GM18519 (cell line): ENCODE measurements around the gene OR1Q1.
"Not testable (repeated sequence)": the region's sequence is repeated elsewhere in the genome, so short reads cannot be mapped to it uniquely, and the experiment has no call there.

ENCODE experiments used
- ATAC-seq: cut with Tn5 transposase; IDR thresholded peaks from one replicate; pipeline ENCODE4 v1.9.1; 2021; ENCODE audit warnings: mild to moderate bottlenecking, moderate library complexity; ENCODE audit not compliant: unreplicated experiment, low FRiP score

Gene OR1Q1, protein sequence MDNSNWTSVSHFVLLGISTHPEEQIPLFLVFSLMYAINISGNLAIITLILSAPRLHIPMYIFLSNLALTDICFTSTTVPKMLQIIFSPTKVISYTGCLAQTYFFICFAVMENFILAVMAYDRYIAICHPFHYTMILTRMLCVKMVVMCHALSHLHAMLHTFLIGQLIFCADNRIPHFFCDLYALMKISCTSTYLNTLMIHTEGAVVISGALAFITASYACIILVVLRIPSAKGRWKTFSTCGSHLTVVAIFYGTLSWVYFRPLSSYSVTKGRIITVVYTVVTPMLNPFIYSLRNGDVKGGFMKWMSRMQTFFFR

DNA sequence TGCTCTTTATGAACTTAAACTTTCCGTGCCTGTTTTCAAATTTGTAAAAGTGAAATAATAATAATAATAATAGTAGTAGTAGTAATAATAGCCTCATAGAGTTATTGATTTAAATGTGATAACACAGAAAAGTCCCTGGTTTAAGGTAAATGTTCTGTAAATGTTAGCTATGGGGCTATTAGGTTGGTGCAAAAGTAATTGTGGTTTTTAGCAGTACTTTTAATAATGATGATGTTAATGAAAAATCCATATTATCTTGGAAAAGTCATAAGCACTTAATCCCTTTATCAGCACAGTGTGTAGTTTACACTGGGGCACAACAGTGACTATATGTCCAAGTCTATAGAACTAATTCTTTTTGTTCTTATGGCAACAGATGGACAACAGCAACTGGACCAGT is at the start of gene OR1Q1:
TSS of gene OR1Q1 (plus strand) at position 377 of the 400 bp plus-strand sequence. CDS start at position 377, 0 bp downstream.
- no peak for ATAC-seq

DNA sequence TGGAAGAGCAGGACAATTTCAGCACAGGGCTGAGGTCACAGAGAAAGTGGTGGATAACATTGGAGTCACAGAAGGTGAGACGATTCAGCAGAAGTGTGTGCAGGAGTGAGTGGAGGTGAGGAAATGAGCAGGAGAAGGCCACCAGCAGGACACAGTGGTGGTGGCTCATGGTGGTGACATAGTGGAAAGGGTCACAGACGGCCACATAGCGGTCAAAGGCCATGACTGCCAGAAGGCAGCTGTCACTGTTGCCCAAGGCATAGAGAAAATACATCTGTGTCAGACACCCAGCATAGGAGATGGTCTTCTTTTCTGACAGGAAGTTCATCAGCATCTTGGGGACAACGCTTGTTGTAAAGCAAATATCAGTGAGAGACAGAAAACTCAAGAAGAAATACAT is 46.6 kb upstream of the OR1Q1 start:
- no peak for ATAC-seq

DNA sequence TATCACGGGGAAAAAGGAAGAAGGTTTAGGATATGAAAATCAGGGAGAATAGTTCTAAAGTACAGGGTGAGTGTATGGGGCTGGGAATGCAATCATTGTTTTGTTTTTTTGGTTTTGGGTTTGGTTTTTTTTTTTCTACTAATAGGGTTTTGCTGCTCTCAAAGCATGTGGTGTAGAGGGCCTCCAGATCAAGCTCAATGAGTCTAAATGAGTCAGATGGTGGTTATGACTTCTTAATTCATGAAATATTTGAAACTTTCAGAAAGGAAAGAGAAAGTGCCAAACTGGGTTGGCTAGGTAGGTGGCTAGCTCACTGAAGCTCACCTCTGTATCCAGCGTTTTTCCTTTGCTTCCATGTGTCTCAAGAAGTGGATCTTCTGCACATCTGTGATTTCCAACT is 42.1 kb upstream of the OR1Q1 start:
- no peak for ATAC-seq

DNA sequence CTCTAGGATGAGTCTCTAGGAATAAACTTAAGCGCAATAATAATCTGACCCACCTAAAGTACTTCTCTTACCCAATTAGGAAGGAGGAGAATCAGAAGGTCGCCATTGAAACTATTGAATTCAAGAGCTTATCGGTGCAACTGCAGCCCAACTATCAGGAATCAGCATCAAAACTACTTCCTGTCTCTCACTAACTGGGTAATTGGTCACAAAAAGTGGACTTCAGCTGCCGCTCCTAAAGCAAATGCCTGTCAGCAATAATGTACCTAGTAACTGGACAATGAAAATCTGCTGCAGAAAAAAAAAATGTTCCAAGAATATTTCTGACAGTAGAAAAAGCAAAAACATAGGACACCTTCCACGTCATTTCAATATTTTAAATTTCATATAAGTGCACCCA is 34.7 kb upstream of the OR1Q1 start:
- ATAC-seq: no peak

GRCh38 chr9:122580360-122580759 is 34.2 kb upstream of the OR1Q1 start:
- no peak for ATAC-seq

DNA sequence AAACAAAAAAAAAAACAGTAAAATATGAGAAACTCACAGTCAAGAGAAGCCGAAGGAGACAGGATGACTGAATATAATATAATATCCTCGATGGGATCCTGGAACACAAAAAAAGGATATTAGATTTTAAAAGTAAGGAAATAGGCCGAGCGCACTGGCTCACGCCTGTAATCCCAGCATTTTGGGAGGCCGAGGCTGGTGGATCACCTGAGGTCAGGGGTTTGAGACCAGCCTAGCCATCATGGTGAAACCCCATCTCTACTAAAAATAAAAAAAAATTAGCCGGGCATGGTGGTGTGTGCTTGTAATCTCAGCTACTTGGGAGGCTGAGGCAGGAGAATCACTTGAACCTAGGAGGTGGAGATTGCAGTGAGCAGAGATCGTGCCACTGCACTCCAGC is 31.3 kb upstream of the OR1Q1 start, which contains the start of gene OR1L8:
TSS of gene OR1L8 (minus strand) at position 101 of the 400 bp plus-strand sequence. CDS start 14,907 bp downstream, outside the sequence.
- ATAC-seq: not testable (repeated sequence)

DNA sequence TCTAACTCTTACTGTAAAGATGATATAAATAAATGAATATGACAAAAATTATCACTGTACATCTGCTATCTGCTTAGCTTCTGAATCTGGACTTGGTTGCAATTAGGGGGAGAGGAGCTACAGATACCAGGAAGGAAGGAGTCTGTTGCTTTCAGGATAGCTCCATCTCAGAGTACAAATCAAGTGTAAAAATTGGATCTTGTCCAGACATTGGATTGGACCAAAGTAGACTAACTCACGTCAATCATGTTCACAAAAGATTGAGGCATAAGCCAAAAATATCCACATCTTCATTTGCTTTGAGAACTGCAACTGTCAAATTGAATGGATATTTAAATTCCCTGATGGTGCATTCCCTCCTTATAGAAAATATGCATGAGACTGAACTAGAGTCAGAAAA is 8.8 kb upstream of the OR1Q1 start:
- ATAC-seq: no peak

GRCh38 chr9:122606587-122606986 is 8.0 kb upstream of the OR1Q1 start:
- ATAC-seq: no peak

GRCh38 chr9:122609804-122610203 is 4.7 kb upstream of the OR1Q1 start:
- ATAC-seq: no peak

- ATAC-seq: no peak
Measured at GRCh38 chr9:122619996-122620395, 5.5 kb downstream of the OR1Q1 start.

GRCh38 chr9:122642226-122642625 is 27.7 kb downstream of the OR1Q1 start:
- ATAC-seq: no peak

DNA sequence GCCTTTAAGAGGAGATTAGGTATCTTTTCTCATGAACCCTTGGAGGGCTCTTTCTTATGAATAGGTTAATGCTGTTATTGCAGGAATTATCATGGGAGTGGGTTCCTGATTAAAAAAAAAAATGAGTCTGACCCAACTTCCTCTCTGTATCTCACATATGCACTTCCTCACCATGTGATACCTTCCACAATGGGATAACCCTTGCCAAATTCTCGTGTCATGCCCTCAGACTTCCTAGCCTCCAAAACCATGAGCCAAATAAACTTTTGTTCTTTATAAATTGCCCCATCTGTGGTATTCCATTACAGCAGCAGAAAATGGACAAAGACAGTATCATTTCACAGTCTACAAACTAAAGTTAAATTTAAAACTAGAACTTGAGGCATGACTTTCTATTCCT is 41.8 kb downstream of the OR1Q1 start:
- ATAC-seq: no peak

DNA sequence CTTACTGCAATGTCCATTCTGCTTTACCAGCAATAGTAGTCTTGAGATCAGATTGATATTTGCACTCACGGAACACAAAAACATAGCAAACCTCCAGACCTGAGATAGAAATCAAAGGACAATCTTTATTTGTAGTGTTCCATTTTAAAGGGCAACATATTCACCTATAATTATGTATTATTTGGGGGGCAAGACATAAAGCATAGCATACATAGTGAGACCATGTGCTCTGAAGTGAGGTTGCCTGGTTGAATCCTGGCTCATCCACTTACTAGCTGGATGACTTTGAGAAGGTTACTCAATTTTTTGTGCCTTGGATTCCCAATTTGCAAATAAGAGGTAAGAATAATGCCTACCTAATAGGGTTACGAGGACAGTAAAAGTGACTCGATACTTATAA is 43.0 kb downstream of the OR1Q1 start, which contains the start of gene OR1B1:
TSS of gene OR1B1 (minus strand) at position 101 of the 400 bp plus-strand sequence.
- no peak for ATAC-seq

DNA sequence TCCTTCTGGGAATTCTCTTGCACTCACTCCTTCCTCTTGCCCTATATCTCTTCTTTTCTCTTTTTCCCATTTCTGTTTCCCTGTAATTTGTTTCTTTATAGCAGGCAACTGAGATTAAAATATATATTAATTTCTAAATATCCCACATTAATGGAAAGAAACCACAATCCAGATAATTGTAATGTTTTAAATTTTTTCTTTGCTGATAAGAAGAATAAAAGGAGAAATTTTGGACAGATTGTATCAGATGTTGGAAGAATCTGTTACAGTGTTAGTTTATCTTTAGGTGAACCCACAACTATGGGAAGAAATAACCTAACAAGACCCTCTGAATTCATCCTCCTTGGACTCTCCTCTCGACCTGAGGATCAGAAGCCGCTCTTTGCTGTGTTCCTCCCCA is 46.9 kb downstream of the OR1Q1 start, which contains the start of gene OR1L1:
TSS of gene OR1L1 (plus strand) at position 301 of the 400 bp plus-strand sequence. CDS start at position 301, 0 bp downstream.
- ATAC-seq: no peak
